Activated T-helper 17 cell treated with anti-CD3 and anti-CD28 coated beads, Interleukin-2, amount 50 U/mL, for 72 hours (primary cell): ENCODE measurements around the gene TMEM141. TPM values are rescaled to one million over a fixed set of nuclear protein-coding genes. Genes with fewer than 3 reads are reported as not detected.
"Not testable (repeated sequence)": the region's sequence is repeated elsewhere in the genome, so short reads cannot be mapped to it uniquely, and the experiment has no call there.

ENCODE experiments used
- ATAC-seq: fragments of 150-1000 bp; cut with Tn5 transposase; replicated peaks from 2 replicates; pipeline ENCODE4 v1.10.0; 2021; ENCODE audit warnings: mild to moderate bottlenecking, moderate library complexity
- H3K27ac Mint-ChIP-seq: one replicate; pipeline ENCODE4 v1.8.0; 2022; ENCODE audit warnings: mixed read lengths
- H3K27me3 Mint-ChIP-seq: one replicate; pipeline ENCODE4 v1.8.0; 2022; ENCODE audit warnings: mixed read lengths
- H3K36me3 Mint-ChIP-seq: one replicate; pipeline ENCODE4 v1.8.0; 2022; ENCODE audit warnings: low read depth, mild to moderate bottlenecking, mixed read lengths
- H3K4me1 Mint-ChIP-seq: one replicate; pipeline ENCODE4 v1.8.0; 2022; ENCODE audit warnings: mixed read lengths
- H3K4me3 Mint-ChIP-seq: one replicate; pipeline ENCODE4 v1.8.0; 2022; ENCODE audit warnings: mild to moderate bottlenecking, mixed read lengths
- H3K9me3 Mint-ChIP-seq: one replicate; pipeline ENCODE4 v1.8.0; 2022; ENCODE audit warnings: mixed read lengths
- total RNA-seq, 2 donors: library from RNA; stranded (reverse); gene quantifications; one replicate each; pipeline ENCODE4 v1.2.3, GENCODE V29; 2022

The TMEM141 gene
- total RNA-seq, 2 donors from 2014 or later = 30.1 to 30.7 TPM

DNA sequence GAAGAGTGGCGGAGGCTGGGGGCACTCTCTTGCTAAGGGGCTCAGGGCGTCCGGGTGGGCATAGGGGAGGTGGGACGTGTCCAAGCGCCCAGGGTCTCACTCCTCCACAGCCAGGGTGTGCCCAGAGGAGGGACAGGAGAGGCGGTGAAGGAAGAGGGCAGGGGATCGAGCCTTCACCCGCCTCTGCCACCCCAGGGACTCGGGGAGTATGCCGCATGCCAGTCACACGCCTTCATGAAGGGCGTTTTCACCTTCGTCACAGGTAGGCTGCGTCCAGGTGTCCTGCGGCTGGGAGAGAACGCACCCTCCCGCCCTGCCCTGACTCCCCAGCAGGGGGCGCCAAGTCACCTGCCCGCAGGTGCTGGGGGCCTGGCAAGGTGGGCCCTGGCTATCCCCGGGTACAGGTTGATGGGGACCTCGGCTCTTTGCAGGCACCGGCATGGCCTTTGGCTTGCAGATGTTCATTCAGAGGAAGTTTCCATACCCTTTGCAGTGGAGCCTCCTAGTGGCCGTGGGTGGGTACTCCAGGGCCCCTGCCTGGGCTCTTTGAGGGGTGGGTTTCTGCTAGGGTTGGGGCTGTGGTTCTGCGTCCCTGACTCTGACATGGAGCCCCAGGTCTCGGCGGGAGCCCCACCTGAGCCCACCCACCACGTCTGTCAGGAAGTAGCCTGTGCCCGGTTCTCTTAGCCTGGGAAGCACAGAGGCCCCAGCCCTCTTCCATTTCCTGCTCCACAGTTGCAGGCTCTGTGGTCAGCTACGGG, 552 bp downstream of the TMEM141 start:
- Mint-ChIP-seq H3K9me3 (no peaks in the 10 kb centered on the region), H3K27me3 (no peaks in the 10 kb centered on the region), H3K27ac (peak overlapping the region; percentile 48), H3K4me1 (peaks cover 13% of the 10 kb centered on the region), H3K4me3 (peak overlapping the region; percentile 75), H3K36me3 (peaks cover 5% of the 10 kb centered on the region)
- ATAC-seq = peak; percentile 9

DNA sequence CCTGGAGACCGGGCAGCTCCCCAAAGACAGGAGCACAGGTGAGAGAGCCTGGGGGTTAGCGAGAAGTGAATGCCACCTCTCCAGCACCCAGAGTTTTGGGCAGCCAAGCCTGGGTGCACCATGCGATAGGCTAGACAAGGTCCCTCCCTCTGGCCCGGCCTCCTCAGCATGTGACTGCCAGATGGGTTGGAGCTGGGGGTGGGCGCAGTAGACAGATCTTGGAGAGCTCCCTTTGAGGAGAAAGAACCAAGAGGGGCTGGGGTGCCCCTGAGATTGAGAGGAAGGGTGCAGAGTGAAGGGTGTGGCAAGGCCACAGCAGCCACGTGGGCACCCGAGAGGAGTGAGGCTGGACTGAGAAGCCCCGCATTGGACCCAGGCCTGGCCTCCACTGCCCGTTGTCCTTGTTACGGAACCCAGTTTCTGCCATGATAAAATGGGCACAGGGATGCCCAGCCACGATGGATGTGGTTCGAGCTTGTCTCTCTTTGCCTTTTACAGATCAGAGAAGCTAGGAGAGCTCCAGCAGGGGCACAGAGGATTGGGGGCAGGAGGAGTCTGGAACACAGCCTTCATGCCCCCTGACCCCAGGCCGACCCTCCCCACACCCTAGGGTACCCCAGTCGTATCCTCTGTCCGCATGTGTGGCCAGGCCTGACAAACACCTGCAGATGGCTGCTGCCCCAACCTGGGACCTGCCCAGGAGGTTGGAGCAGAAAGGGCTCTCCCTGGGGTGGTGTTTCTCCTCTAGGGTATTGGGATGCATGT, 1.4 kb downstream of the TMEM141 start:
- ATAC-seq = no peak
- H3K4me3 Mint-ChIP-seq = peak overlapping the region; percentile 75
- no peak overlapping the region for H3K27ac Mint-ChIP-seq
- peaks cover 5% of the 10 kb centered on the region for H3K36me3 Mint-ChIP-seq
- H3K4me1 Mint-ChIP-seq = peaks cover 12% of the 10 kb centered on the region
- no peaks in the 10 kb centered on the region for H3K9me3 Mint-ChIP-seq
- H3K27me3 Mint-ChIP-seq = no peaks in the 10 kb centered on the region

DNA sequence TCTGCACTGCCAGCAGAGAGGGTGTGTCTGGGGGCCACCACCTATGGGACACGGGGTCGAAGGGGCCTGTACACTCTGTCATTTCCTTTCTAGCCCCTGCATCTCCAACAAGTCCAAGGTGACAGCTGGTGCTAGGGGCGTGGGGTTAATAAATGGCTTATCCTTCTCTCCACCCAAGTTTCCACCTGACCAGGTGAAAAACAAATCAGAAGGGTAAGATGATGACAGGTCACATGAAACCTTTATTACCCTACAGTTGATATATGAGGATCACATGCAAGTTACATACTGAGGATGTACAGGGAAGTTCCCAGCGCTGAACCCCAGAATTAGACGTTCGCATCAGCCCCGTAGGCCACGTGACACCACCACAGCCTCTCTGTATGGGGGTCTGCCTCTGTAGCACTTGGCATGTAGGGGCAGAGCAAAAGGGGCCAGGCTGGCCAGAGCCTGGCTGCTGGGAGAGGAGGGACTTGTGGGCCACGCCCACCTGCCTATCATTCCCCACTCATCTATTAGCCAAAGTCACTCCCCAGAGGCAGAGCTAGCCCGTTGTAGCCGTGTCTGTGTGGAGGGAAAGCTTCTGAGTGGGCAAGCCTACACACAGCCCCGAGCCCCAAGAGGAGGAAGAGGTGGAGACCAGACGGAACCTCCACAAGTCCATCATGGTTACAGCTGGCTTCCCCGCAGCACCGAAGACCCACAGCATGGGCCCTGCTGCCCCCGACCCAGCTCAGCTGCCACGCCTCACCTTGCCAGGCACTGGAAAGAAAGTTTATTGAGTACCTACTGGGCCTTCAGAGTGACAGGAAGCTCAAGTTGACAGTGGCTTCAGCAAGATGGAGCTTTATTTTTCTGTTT, 2.2 kb downstream of the TMEM141 start:
- peak overlapping the region; percentile 19 for H3K4me3 Mint-ChIP-seq
- peaks cover 5% of the 10 kb centered on the region for H3K36me3 Mint-ChIP-seq
- H3K9me3 Mint-ChIP-seq = no peaks in the 10 kb centered on the region
- H3K4me1 Mint-ChIP-seq = peaks cover 4% of the 10 kb centered on the region
- no peaks in the 10 kb centered on the region for H3K27me3 Mint-ChIP-seq
- no peak for ATAC-seq
- peak overlapping the region; percentile 63 for H3K27ac Mint-ChIP-seq

DNA sequence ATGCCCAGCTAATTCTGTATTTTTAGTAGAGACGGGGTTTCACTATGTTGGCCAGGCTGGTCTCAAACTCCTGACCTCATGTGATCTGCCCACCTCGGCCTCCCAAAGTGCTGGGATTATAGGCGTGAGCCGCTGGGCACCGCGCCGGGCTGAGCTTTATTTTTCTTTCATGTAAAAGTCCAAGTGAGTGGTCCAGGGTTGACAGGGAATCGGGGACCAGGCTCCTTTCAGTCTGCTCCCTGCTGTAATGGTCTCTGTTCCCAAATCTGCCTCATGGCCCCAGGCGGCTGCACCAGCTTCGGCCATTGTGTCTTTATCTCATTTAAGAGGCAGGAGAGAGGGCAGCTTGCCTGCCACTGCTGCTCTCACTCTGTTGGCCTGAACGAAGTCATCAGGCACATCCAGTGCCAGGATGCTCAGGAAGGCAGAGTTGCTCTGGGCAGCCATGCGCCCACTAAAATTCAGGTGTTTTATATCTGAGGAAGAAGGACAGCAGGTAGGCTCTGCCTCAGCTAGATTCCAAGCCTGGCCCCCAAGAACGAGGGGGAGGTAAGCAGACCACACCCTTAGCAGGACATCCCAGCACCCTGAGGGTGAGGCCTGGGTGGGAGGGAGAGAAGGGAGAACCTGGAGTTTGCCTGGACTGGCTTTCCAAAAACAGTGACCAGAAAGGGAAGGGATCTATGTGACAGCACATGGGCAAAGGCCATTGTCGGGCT, 3.3 kb downstream of the TMEM141 start:
- Mint-ChIP-seq H3K4me3 (no peak overlapping the region), H3K27ac (no peak overlapping the region), H3K4me1 (no peaks in the 10 kb centered on the region), H3K36me3 (peaks cover 5% of the 10 kb centered on the region), H3K27me3 (no peaks in the 10 kb centered on the region), H3K9me3 (no peaks in the 10 kb centered on the region)
- no peak for ATAC-seq

GRCh38 chr9:136795000-136795348, 3.8 kb downstream of the TMEM141 start:
- Mint-ChIP-seq H3K9me3 (no peaks in the 10 kb centered on the region), H3K4me3 (no peak overlapping the region), H3K27me3 (no peaks in the 10 kb centered on the region), H3K4me1 (no peaks in the 10 kb centered on the region), H3K36me3 (peaks cover 5% of the 10 kb centered on the region), H3K27ac (no peak overlapping the region)
- no peak for ATAC-seq

DNA sequence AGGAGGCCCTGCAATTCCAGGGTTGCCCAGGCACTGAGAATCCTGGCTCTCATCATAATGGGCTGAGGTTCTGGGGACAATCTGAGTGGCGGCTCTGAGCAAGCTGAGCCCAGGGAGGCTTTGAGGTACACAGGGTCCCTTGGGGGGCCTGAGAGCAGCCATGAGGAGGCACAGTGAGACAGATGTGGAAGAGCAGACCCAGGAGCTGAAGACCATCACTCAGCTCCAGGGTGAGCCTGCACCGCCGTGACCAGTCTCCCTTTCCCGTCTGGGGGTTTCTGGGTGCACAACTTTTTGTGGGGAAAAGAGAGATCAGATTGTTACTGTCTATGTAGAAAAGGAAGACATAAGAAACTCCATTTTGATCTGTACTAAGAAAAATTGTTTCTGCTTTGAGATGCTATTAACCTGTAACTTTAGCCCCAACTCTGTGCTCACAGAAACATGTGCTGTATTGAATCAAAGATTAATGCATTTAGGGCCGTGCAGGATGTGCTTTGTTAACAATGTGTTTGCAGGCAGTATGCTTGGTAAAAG, 5.2 kb downstream of the TMEM141 start, which contains the start of gene CCDC183:
Gene CCDC183, plus strand, starts transcription at position 101 of the 537 bp plus-strand sequence. Its CDS starts 60 bp downstream, at position 161.
- Mint-ChIP-seq H3K27me3 (no peaks in the 10 kb centered on the region), H3K4me3 (no peak within 1 kb of the TSS), H3K36me3 (peaks cover 5% of the 10 kb centered on the region), H3K9me3 (no peaks in the 10 kb centered on the region), H3K27ac (no peak within 1 kb of the TSS), H3K4me1 (no peaks in the 10 kb centered on the region)
- ATAC-seq = no peak

DNA sequence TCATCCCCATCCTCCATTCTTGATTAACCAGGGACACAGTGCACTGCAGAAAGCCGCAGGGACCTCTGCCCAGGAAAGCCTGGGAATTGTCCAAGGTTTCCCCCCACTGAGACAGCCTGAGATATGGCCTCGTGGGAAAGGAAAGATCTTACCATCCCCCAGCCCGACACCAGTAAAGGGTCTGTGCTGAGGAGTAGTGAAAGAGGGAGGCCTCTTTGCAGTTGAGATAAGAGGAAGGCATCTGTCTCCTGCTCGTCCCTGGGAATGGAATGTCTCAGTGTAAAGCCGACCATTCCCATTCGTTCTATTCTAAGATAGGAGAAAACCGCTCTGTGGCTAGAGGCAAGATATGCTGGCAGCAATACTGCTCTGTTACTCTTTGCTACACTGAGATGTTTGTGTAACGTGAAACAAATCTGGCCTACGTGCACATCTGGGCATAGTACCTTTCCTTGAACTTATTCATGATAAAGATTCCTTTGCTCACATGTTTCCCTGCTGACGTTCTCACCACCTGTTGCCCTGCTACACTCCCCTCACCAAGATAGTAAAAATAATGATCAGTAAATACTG, 5.7 kb downstream of the TMEM141 start:
- not testable (repeated sequence) for H3K4me1 Mint-ChIP-seq, H3K36me3 Mint-ChIP-seq, ATAC-seq, H3K4me3 Mint-ChIP-seq, H3K27me3 Mint-ChIP-seq, H3K27ac Mint-ChIP-seq, H3K9me3 Mint-ChIP-seq

DNA sequence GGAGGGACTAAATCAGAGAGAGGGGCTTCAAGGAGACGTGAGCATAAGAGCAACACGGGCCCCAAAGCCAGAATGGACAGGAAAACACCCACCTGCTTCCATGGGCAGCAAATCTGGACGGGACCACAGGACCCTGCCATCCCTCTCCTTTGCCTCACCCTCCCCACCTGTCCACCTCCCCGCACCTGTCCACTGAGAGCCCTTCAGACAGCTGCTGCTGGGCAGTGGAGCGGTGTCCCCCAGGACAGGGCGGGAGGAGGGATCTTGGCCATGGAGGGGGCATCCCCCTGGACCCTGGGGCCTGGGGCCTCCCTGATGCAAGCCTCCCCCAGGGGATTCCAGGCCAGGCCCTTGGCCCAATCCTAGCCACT, 7.5 kb downstream of the TMEM141 start:
- H3K4me3 Mint-ChIP-seq = no peak overlapping the region
- H3K27me3 Mint-ChIP-seq = no peaks in the 10 kb centered on the region
- H3K4me1 Mint-ChIP-seq = no peaks in the 10 kb centered on the region
- no peaks in the 10 kb centered on the region for H3K36me3 Mint-ChIP-seq
- ATAC-seq = no peak
- H3K9me3 Mint-ChIP-seq = no peaks in the 10 kb centered on the region
- H3K27ac Mint-ChIP-seq = no peak overlapping the region

- H3K4me3 Mint-ChIP-seq = peak overlapping the region; percentile 61
- no peaks in the 10 kb centered on the region for H3K4me1 Mint-ChIP-seq
- H3K27ac Mint-ChIP-seq = no peak overlapping the region
- no peaks in the 10 kb centered on the region for H3K9me3 Mint-ChIP-seq
- H3K27me3 Mint-ChIP-seq = no peaks in the 10 kb centered on the region
- H3K36me3 Mint-ChIP-seq = no peaks in the 10 kb centered on the region
- ATAC-seq = no peak
Observed at GRCh38 chr9:136799079-136799853, 8.1 kb downstream of the TMEM141 start.

DNA sequence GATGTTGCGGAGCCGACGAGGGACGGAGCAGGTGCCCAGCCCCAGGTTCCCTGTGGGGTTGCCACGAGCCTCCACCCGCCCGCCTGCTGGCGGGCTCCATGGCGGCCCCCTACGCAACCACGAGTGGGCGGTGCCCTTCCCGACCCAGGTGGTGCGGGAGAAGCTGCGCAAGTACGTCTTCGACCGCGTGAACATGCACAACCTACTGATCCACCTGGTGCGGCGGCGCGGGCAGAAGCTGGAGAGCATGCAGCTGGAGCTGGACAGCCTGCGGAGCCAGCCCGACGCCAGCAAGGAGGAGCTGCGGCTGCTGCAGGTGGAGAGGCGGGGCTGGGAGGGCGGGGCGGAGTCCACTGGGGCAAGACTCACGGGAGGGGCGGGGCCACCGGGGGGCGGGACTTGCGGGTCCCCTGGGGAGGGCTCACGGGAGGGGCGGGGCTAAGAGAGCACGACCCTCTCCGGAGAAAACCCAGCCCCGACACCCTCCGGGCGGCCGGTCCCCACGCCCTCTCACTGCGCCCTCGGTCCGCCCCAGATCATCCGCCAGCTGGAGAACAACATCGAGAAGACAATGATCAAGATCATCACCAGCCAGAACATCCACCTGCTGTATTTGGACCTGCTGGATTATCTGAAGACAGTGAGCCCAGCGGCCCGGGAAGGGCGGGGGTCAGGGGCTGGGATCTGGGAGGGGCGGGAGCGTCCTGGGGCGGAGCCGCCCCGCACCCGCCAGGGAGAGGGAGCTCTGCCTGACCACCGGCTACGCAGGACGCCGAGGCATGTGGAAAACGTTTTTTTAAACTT, 8.9 kb downstream of the TMEM141 start:
- H3K27me3 Mint-ChIP-seq = no peaks in the 10 kb centered on the region
- no peaks in the 10 kb centered on the region for H3K4me1 Mint-ChIP-seq
- H3K9me3 Mint-ChIP-seq = no peaks in the 10 kb centered on the region
- ATAC-seq = peak; percentile 84
- peak overlapping the region; percentile 61 for H3K4me3 Mint-ChIP-seq
- no peaks in the 10 kb centered on the region for H3K36me3 Mint-ChIP-seq
- H3K27ac Mint-ChIP-seq = no peak overlapping the region

DNA sequence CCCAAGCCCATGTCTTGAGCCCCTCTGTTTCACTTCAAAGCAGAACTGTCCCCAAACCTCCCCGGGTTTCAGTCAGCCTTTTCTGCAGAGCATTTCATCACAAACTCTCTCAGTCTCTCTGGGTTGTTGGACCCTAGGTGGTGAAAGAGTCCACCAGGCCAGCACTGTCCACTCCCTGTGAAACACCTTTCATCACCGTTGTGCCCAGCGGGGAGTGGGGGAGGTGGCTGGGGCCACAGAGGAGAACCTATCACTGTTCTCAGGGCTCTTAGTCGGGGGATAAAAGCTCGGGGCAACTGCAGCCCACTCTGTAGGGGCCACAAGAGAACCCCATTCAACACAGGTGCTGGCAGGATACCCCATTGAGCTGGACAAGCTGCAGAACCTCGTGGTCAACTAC, 11.2 kb downstream of the TMEM141 start:
- H3K27me3 Mint-ChIP-seq = no peaks in the 10 kb centered on the region

DNA sequence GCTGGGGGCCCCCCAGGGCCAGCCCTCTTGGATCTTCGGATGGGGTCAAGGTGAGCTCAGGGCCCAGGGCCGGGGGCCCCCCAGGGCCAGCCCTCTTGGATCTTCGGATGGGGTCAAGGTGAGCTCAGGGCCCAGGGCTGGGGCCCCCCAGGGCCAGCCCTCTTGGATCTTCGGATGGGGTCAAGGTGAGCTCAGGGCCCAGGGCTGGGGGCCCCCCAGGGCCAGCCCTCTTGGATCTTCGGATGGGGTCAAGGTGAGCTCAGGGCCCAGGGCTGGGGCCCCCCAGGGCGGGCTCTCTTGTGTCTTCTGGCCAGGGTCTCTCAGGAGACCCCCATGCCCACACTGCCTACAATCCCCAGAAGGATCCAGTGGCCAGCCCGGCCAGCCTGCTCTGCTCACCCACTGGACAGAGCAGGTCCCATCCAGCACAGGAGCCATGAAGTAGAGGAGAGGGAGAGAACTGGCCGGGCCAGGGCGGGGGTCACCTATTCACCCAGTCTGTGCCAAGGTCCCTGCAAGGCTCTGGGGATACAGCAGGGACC, 11.9 kb downstream of the TMEM141 start:
- H3K27ac Mint-ChIP-seq, H3K36me3 Mint-ChIP-seq, H3K9me3 Mint-ChIP-seq, ATAC-seq, H3K27me3 Mint-ChIP-seq, H3K4me1 Mint-ChIP-seq, H3K4me3 Mint-ChIP-seq: not testable (repeated sequence)

More for the DNA sequence above, 11.2 kb downstream of the TMEM141 start:
- no peak for ATAC-seq
- no peaks in the 10 kb centered on the region for H3K9me3 Mint-ChIP-seq
- no peak overlapping the region for H3K4me3 Mint-ChIP-seq
- H3K4me1 Mint-ChIP-seq = no peaks in the 10 kb centered on the region
- no peak overlapping the region for H3K27ac Mint-ChIP-seq
- no peaks in the 10 kb centered on the region for H3K36me3 Mint-ChIP-seq
